Endothelial cell of umbilical vein (primary cell): Measurements from ENCODE around the gene SHISA7. TPM values are rescaled to one million over a fixed set of nuclear protein-coding genes. Genes with fewer than 3 reads are reported as not detected.

Source experiments
- BruUV-seq: library from RNA; stranded (reverse); fragments of 400-500 nt; replicated peaks from 2 replicates; lab custom pipeline; 2021; lab: Mats Ljungman, UMichigan
- CTCF ChIA-PET: fragments of 300-600, 350-600 bp; sonication (Branson Sonifier 250); formaldehyde crosslinking; loops from one replicate; lab custom pipeline; 2021; ENCODE audit warnings: antibody characterized with exemption, inconsistent platforms; lab: Charles Lee
- POLR2A ChIA-PET: fragments of 300-600, 350-600 bp; sonication (Branson Sonifier 250); formaldehyde crosslinking; loops from one replicate; lab custom pipeline; 2021; ENCODE audit warnings: antibody characterized with exemption, inconsistent platforms; lab: Charles Lee
- DNase-seq: peaks from one replicate; pipeline ENCODE4 v3.0.0-alpha.2; 2011; ENCODE audit warnings: low read depth, low spot score
- FAIRE-seq: peaks from 2 replicates; lab custom pipeline; 2011; peaks lifted over from hg19 to GRCh38; lab: Jason Lieb, UNC
- H2AFZ ChIP-seq: 2 replicates; pipeline ENCODE4 v1.6.0; 2012; ENCODE audit warnings: low read depth, low read length, control low read depth, inconsistent platforms
- H3K27ac ChIP-seq: 2 replicates; pipeline ENCODE4 v1.5.1; 2011; ENCODE audit warnings: low read depth, mild to moderate bottlenecking, control low read depth, low read length, moderate library complexity; ENCODE audit not compliant: insufficient read depth
- H3K27me3 ChIP-seq, 2 experiments: 2 replicates each; pipeline versions ENCODE4 v1.6.0 to v1.6.1; 2011; ENCODE audit warnings: low read length in 2 of 2, mixed read lengths in 1 of 2; ENCODE audit not compliant: control insufficient read depth in 2 of 2, insufficient read depth in 2 of 2
- H3K36me3 ChIP-seq, 2 experiments: 2 replicates in 1 of 2; 3 replicates in 1 of 2; pipeline ENCODE4 v1.5.1; 2011; ENCODE audit warnings: low read length in 2 of 2, mild to moderate bottlenecking in 1 of 2, moderate library complexity in 1 of 2; ENCODE audit not compliant: control insufficient read depth in 2 of 2, insufficient read depth in 2 of 2; ENCODE audit errors: extremely low read depth in 1 of 2
- H3K4me1 ChIP-seq: 3 replicates; pipeline ENCODE4 v1.5.1; 2011; ENCODE audit warnings: mild to moderate bottlenecking, low read length; ENCODE audit not compliant: control insufficient read depth, insufficient read depth; ENCODE audit errors: extremely low read depth
- H3K4me2 ChIP-seq: 2 replicates; pipeline ENCODE4 v1.6.1; 2011; ENCODE audit warnings: low read length, control low read depth, mixed read lengths; ENCODE audit not compliant: insufficient read depth
- H3K4me3 ChIP-seq, 3 experiments: fragments of 200-600 bp in 1 of 3; sonication (generic), shearing (Covaris generic) in 1 of 3; replicated peaks in 1 of 3; 2 replicates each; pipeline ENCODE4 v1.5.1; 2011 to 2016; ENCODE audit warnings: control low read depth in 3 of 3, low read length in 3 of 3, mild to moderate bottlenecking in 2 of 3, inconsistent platforms in 1 of 3, low read depth in 1 of 3, moderate library complexity in 1 of 3; ENCODE audit not compliant: insufficient read depth in 1 of 3
- H3K79me2 ChIP-seq: 2 replicates; pipeline ENCODE4 v1.6.0; 2012; ENCODE audit warnings: low read length, inconsistent platforms; ENCODE audit not compliant: control insufficient read depth, insufficient read depth
- H3K9ac ChIP-seq: replicated peaks from 2 replicates; pipeline ENCODE3; 2011; ENCODE audit warnings: low read length, control low read depth; ENCODE audit not compliant: insufficient read depth; ENCODE audit errors: extremely low read depth
- H3K9me1 ChIP-seq: replicated peaks from 3 replicates; pipeline ENCODE4 v1.6.0; 2011; ENCODE audit warnings: mild to moderate bottlenecking, low read length; ENCODE audit not compliant: control insufficient read depth, insufficient read depth; ENCODE audit errors: extremely low read depth
- H3K9me3 ChIP-seq: replicated peaks from 2 replicates; pipeline ENCODE4 v1.5.1; 2012; ENCODE audit warnings: low read length, inconsistent platforms; ENCODE audit not compliant: control insufficient read depth, insufficient read depth
- H4K20me1 ChIP-seq: replicated peaks from 2 replicates; pipeline ENCODE3; 2011; ENCODE audit warnings: mild to moderate bottlenecking, low read length; ENCODE audit not compliant: control insufficient read depth, insufficient read depth; ENCODE audit errors: extremely low read depth
- CTCF ChIP-seq, 2 donors: IDR thresholded peaks; 1 replicate in 1 of 2; 2 replicates in 1 of 2; pipeline ENCODE4 v1.5.1; 2011; ENCODE audit warnings: low read length in 2 of 2, mild to moderate bottlenecking in 2 of 2, moderate library complexity in 2 of 2, control low read depth in 1 of 2, inconsistent platforms in 1 of 2, low read depth in 1 of 2; ENCODE audit not compliant: insufficient read depth in 1 of 2; ENCODE audit errors: extremely low read depth in 1 of 2
- EZH2 ChIP-seq: IDR thresholded peaks from 2 replicates; pipeline ENCODE4 v1.6.1; 2012; ENCODE audit warnings: borderline replicate concordance, low read depth, mild to moderate bottlenecking, moderate library complexity, low read length, inconsistent platforms; ENCODE audit not compliant: severe bottlenecking
- FOS ChIP-seq: IDR thresholded peaks from 2 replicates; pipeline ENCODE4 v1.6.1; 2011; ENCODE audit warnings: mild to moderate bottlenecking, low read length, moderate library complexity, borderline replicate concordance; ENCODE audit not compliant: insufficient read depth
- GATA2 ChIP-seq: IDR thresholded peaks from 2 replicates; pipeline ENCODE4 v1.7.0; 2011; ENCODE audit warnings: low read depth, mild to moderate bottlenecking, moderate library complexity, mixed read lengths, low read length; ENCODE audit not compliant: insufficient read length, insufficient read depth
- JUN ChIP-seq: IDR thresholded peaks from 2 replicates; pipeline ENCODE4 v1.6.1; 2011; ENCODE audit warnings: borderline replicate concordance, low read depth; ENCODE audit not compliant: insufficient read length, insufficient read depth
- MAX ChIP-seq: IDR thresholded peaks from 2 replicates; pipeline ENCODE4 v1.6.1; 2011; ENCODE audit not compliant: insufficient read depth, insufficient read length
- MYC ChIP-seq: IDR thresholded peaks from one replicate; pipeline ENCODE4 v1.6.1; 2011; ENCODE audit warnings: mild to moderate bottlenecking, low read depth, low read length
- POLR2A ChIP-seq: IDR thresholded peaks from 2 replicates; pipeline ENCODE4 v1.6.1; 2012; ENCODE audit warnings: low read depth, mild to moderate bottlenecking, control low read depth, low read length
- POLR2AphosphoS5 ChIP-seq: IDR thresholded peaks from 2 replicates; pipeline ENCODE4 v1.6.1; 2012; ENCODE audit warnings: low read depth, mild to moderate bottlenecking, control low read depth, low read length, moderate library complexity; ENCODE audit not compliant: insufficient read depth
- dilution Hi-C: fragments of 300-500 bp; cut with MboI; formaldehyde crosslinking; loops from one replicate; pipeline ENCODE4 v1.15.0; 2019; ENCODE audit warnings: low sequenced_read_pairs; ENCODE audit not compliant: extremely low pct_ligation_motif_present
- intact Hi-C: fragments of 100-400 bp; cut with micrococcal nuclease; formaldehyde crosslinking; loops from one replicate; pipeline ENCODE4 v1.10.0; 2022
- polyA plus RNA-seq, 4 experiments: library from polyadenylated mRNA; depleted of rRNA in 3 of 4; stranded (reverse) in 3 of 4; unstranded in 1 of 4; fragments of >200 nt; gene quantifications; 2 replicates each; pipeline versions ENCODE4 v1.2.1 to v1.2.3, GENCODE V29; 2011 to 2012; ENCODE audit warnings: missing spikeins in 1 of 4
- total RNA-seq: library from RNA; stranded (reverse); gene quantifications from 2 replicates; pipeline ENCODE4 v1.2.3, GENCODE V29; 2021

Gene SHISA7
- total and polyA plus RNA-seq, 2 donors (not counting 3 experiments of a cell fraction or from before 2014, with no cell fraction given): not detected

GRCh38 chr19:55473225-55474012 lies 30.3 kb upstream of the SHISA7 start:
- BruUV-seq: no TSS peak
- no peak overlapping the region for H3K9ac ChIP-seq
- POLR2A ChIA-PET: no interaction called here
- DNase-seq (no peak), FAIRE-seq (no peak)
- H3K79me2 ChIP-seq: peaks cover 5% of the 10 kb centered on the region
- H3K27me3 ChIP-seq: no peaks in the 10 kb centered on the region
- H2AFZ ChIP-seq: no peak overlapping the region
- peaks cover 10% of the 10 kb centered on the region for H3K4me1 ChIP-seq
- dilution Hi-C loops: no loop called here
- CTCF ChIA-PET: interaction anchor here (1.2 to 6.1 kb wide), 4 partner anchors 11 to 31 kb away, joined by 3 to 62 read pairs (median 4); partner anchors contain the start of genes ISOC2 and NAT14
- no peak overlapping the region for H3K27ac ChIP-seq
- no peaks in the 10 kb centered on the region for H3K9me3 ChIP-seq
- no peak overlapping the region for H3K4me3 ChIP-seq
- TF ChIP-seq MYC (no peak), POLR2AphosphoS5 (no peak), EZH2 (no peak), POLR2A (no peak), FOS (no peak), CTCF (IDR thresholded peaks at IDR 0.05; ENCODE audit: extremely low read depth in 1 of 2, insufficient read depth in 1 of 2, low read depth in 1 of 2, low read length in 2 of 2) (no peak), GATA2 (no peak), MAX (no peak), JUN (no peak)
- no peaks in the 10 kb centered on the region for H4K20me1 ChIP-seq
- H3K9me1 ChIP-seq: no peaks in the 10 kb centered on the region
- H3K4me2 ChIP-seq: no peak overlapping the region
- intact Hi-C loops: no loop called here
- H3K36me3 ChIP-seq: no peaks in the 10 kb centered on the region
